Stimulated activated CD4-positive, alpha-beta T cell treated with anti-CD3 and anti-CD28 coated beads, Interleukin-2, amount 100 ng/mL, for 24 hours (primary cell): ENCODE results near the gene FURIN.
"Not testable (repeated sequence)": the region's sequence is repeated elsewhere in the genome, so short reads cannot be mapped to it uniquely, and the experiment has no call there.

Experiments used
- DNase-seq, 2 donors: peaks; one replicate each; pipeline ENCODE4 v3.0.0-alpha.2; 2020

The FURIN gene

DNA sequence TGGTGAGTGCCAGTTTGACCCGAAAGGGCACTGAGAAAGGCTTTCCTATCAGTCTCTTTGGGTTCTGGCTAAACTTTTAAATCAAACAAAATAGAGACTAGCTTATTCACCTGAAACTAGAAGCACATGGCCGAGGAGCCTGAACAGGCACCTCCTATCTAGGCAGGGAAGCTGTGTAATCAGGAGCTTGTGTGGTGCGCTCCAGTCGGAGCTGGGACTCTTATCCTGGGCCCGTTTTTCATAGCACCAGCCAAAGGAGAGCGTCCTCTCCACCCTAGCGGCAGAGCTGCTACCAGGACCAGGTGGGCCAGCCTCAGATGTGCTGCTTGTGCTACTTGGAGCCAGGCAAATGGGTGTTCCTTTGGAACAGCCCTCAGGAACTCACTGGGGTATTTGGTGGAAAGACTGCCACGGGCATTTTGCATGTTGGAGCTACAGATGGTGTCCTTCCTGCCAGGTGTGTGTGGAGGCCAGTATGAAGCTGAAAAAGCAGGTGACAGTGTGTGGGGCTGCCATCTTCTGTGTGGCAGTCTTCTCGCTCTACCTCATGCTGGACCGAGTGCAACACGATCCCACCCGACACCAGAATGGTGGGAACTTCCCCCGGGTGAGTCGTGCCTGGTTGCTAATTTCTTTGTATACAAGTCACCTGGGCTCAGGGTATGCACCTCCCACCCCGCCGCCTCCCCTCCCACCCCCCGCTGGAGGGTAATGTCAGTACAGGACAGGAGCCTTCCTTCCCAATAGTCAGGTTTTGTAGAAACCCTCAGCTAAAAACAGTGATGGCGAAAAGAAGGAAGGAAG lies 35.5 kb downstream of the FURIN start:
- DNase-seq = peak in 1 of 2 donors; percentile 19

DNA sequence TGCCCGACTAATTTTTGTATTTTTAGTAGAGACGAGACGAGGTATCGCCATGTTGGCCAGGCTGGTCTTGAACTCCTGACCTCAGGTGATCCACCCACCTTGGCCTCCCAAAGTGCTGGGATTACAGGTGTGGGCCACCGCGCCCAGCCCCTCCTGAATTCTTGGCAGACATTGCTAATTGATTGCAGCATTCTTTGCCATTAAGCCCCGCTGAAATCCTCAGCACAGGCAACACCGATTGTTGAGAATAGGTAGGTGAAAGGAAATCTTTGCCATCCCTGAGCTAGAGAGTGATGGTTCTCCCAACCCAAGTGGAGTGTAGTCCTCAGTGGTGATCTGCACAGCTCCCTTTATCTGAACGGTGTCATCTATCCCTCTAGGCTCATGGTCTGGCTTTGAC lies 36.4 kb downstream of the FURIN start:
- DNase-seq = no peak

DNA sequence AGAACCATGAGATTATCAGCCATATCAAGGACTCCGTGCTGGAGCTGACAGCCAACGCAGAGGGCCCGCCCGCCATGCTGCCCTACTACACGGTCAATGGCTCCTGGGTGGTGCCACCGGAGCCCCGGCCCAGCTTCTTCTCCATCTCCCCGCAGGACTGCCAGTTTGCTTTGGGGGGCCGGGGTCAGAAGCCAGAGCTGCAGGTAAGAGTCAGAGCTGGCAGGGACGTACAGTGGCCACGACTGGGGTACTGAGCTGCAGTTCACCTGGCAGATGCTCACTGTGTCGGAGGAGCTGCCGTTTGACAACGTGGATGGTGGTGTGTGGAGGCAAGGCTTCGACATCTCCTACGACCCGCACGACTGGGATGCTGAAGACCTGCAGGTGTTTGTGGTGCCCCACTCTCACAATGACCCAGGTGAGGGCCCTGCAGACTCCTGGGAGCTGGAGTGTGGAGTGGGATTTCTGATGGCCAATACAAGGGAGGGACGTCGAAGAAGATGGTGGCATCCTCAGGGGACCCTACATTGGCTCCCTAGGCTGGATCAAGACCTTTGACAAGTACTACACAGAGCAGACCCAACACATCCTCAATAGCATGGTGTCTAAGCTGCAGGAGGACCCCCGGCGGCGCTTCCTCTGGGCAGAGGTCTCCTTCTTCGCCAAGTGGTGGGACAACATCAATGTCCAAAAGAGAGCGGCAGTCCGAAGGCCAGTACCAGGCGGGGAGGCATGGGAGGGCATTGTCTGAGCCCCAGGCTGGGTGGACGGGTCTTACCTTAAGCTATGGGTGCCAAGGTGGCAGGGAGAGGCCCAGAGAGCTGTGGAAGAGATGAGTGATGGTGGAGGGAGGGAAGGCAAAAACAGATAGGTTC lies 37.2 kb downstream of the FURIN start:
- DNase-seq = no peak

DNA sequence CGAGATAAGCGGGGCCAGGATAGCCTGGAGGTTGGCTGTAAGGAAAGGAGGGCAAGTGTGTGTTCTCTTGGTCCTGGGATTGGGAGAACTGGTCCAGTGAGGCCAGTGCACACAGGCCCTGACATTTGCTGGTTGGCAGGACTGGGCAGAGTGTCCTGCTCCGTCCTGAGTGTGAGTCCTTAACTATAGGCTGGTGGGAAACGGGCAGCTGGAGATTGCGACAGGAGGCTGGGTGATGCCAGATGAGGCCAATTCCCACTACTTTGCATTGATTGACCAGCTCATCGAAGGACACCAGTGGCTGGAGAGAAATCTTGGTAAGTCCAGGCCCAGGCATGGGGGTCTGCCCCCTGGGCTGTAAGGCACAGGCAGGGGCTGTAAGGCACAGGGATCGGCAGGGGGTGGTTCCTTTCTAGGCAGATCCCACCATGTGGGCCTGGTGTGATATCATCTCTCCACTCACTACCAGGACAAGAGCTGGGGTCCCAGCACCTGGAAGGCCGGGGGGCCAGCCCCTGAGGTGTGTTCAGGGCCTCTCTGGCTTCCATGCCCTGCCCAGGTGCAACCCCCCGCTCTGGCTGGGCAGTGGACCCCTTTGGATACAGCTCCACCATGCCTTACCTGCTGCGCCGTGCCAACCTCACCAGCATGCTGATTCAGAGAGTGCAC lies 37.9 kb downstream of the FURIN start:
- no peak for DNase-seq

DNA sequence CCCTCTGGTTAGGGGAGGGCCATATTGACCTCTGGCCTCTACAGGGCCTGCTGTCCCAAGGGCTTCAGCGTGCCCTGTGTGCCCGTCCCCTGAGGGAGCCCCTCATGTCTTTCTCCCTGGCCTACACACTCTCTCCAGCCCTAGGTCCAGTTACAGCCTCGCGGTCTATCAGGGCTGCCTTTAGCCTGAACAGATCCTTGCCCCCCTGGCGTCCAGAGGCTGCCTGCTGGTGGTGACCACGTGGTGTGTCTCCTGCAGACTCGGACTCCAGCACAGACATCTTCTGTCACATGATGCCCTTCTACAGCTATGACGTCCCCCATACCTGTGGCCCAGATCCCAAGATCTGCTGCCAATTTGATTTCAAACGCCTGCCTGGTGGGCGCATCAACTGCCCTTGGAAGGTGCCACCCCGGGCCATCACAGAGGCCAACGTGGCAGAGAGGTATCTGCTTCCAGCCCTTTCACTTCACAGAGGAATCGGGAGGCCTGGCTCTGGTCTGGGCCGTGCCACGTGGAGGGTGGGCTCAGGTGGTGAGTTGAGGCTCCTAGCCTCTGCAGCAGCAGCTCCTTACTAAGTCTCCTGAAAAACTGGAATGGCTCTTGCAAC lies 38.8 kb downstream of the FURIN start:
- no peak for DNase-seq

DNA sequence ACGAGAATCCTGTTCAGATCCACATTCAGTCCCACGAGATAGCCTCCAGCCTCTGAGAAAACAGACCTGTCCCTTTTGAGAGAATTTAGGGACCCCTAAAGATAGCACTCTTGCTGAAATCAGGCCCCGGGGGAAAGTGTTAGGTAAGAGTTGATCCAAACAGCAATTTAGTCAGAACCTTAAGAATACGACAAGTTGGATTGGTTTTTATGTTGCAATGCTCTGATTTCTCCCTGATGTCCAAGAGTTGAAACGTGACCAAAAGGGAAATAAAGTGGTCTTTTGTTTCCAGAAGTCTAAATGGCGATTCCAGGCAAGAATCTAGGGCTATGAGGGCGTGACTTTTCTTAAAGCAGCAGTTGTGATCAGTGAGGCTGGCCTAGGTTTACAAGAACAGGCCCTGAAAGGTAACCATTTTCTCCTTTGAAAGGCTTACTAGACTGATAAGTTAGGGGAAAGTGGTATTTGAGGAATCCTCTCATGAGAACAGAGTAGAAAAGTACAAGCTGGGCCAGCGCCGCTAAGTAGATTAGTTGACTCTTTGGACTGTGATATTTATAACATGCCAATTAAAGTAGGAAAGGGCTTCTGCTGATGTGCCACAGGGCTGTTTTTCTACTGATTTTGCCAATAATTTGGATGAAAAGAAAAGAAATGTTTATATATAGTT lies 39.6 kb downstream of the FURIN start:
- DNase-seq = no peak

DNA sequence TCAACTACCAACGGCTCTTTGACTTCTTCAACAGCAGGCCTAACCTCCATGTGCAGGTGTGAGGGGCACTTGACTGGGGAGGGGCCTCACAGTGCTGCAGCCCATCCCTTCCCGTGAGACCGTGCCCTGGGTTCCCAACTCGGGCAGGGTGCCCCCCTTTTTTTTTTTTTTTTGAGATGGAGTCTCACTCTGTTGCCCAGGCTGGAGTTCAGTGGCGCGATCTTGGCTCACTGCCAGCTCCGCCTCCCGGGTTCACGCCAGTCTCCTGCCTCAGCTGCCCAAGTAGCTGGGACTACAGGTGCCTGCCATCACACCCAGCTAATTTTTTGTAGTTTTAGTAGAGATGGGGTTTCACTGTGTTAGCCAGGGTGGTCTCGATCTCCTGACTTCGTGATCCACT lies 41.1 kb downstream of the FURIN start:
- DNase-seq = not testable (repeated sequence)

DNA sequence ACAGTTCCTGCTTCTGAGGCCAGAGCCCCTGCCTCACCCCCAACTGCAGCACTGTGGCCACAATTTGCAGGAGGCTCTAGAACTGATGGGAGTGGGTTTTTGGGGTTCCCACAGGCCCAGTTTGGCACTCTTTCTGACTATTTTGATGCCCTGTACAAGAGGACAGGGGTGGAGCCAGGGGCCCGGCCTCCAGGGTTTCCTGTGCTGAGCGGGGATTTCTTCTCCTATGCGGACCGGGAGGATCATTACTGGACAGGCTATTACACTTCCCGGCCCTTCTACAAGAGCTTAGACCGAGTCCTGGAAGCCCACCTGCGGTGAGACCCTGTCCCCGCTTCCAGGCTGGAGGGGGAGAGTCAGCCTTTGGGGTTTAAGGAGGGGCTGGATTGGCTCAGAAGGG lies 41.6 kb downstream of the FURIN start:
- DNase-seq = no peak

DNA sequence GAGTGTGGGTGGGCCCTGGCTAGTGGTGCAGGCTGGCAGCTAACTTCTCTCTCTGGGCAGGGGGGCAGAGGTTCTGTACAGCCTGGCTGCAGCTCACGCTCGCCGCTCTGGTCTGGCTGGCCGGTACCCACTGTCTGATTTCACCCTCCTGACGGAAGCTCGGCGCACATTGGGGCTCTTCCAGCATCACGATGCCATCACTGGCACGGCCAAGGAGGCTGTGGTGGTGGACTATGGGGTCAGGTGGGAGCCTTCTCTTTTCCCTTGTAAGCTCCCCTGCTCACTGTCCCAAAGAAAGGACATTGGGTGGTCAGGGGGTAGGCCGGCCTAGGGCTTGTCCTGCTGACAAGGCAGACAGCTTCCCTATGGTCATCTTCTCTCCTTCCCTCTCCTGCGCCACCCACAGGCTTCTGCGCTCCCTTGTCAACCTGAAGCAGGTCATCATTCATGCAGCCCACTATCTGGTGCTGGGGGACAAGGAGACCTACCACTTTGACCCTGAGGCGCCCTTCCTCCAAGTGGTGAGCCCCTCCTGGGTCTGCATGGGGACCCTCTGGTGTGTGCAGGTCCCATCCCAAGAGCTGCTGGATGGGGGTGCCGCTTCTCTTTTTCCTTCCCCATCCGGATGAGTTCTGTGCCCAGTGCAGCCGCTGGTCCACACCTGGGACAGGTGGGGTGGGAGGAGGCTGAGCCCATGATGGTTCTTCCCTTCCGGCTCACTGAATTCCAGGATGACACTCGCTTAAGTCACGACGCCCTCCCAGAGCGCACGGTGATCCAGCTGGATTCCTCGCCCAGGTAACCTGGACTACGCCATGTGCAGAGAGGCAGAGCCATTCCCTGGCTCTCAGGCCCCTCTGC lies 42.3 kb downstream of the FURIN start:
- DNase-seq = no peak

DNA sequence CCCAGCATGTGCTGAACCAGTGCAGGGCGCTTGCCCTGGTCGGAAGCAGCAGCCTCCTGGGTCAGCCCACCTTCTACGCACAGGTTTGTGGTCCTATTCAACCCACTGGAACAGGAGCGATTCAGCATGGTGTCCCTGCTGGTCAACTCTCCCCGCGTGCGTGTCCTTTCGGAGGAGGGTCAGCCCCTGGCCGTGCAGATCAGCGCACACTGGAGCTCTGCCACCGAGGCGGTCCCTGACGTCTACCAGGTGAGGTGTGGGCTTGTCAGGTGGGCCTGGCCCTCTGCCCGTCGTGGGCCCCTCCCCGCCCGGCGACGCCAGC lies 42.9 kb downstream of the FURIN start:
- no peak for DNase-seq

DNA sequence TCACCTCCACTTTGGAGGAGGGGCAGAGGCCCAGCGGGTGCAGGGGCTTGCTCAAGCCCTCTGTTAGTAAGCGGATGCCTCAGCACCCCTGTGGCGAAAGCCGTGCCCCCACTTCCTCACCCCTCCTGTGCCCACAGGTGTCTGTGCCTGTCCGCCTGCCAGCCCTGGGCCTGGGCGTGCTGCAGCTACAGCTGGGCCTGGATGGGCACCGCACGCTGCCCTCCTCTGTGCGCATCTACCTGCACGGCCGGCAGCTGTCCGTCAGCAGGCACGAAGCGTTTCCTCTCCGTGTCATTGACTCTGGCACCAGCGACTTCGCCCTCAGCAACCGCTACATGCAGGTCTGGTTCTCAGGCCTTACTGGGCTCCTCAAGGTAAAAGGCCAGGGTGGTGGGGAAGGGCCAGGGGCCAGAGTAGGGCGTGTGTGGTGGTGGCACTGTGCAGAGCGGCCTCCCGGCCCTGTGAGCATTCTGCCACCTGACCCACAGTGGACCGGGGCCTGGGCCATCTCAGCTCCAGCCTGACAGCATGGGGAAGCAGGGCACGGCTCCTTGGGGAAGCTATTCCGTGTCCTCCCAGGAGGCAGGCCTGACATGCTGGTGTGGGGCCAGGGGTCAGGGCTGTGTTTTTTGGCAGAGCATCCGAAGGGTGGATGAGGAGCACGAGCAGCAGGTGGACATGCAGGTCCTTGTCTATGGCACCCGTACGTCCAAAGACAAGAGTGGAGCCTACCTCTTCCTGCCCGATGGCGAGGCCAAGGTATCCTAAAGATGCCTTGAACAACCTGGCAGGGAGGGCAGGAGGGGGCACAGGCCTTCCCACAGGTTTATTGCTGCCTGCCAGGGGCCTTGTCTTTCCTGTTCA lies 43.8 kb downstream of the FURIN start:
- DNase-seq = no peak

DNA sequence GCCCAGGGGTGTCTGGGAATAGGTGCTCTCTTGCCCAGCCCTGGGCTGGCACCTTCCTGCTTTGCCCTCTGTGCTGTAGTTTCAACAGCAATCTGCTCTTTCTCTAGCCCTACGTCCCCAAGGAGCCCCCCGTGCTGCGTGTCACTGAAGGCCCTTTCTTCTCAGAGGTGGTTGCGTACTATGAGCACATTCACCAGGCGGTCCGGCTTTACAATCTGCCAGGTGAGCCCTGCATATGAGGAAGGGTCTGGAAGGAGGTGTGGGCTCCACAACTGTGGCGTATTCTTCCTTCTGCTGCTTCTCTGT lies 44.3 kb downstream of the FURIN start:
- DNase-seq = no peak

DNA sequence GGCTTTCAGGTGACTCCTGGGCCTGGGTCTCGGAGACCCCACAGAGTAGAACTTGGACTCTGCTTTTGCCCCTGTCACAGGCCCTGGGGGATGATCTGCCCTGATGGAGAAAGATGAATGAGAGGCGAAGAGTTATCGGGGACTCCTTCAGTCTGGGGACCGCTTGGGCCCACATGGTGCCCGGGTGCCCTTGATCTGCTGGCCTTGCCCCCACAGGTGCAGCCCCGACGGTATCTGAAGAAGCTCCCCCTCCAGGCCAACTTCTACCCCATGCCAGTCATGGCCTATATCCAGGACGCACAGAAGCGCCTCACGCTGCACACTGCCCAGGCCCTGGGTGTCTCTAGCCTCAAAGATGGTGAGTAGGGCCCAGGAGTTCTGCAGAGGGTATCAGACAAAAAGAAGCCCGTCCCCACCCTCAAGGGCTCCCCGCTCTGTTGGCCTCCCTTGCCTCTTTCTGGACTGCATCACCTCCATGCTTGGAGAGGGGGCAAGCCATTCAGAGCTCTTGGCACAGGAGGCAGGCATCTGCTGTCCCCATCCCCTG lies 45.1 kb downstream of the FURIN start:
- no peak for DNase-seq

DNA sequence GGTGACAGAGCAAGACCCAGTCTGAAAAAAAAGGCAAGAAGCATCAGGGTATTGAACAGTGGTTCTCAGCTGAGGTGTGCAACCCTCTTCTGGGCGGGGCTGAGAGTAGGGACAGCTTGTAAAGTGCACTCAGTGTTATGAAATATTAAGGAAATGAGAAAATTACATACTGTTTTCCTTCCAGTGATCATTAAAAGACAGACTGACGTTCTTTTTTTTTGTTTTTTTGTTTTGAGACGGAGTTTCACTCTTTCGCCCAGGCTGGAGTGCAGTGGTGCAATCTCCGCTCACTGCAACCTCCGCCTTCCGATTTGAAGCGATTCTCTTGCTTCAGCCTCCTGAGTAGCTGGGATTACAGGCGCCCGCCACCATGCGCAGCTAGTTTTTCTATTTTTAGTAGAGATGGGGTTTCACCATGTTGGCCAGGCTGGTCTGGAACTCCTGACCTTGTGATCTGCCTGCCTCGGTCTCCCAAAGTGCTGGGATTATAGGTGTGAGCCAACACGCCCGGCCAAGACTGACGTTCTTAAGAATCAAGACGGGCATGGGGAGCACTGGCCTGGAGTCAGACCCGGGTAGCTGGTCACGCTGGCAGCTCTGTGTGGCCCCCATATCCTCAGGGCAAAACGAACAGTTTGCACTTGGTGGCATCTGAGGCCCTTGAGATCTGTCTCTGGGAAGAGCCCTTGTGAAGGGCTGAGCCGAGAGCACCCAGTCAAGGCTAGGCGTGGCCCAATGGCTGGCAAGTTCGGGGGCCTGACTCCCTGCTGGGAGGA lies 46.1 kb downstream of the FURIN start:
- no peak for DNase-seq

DNA sequence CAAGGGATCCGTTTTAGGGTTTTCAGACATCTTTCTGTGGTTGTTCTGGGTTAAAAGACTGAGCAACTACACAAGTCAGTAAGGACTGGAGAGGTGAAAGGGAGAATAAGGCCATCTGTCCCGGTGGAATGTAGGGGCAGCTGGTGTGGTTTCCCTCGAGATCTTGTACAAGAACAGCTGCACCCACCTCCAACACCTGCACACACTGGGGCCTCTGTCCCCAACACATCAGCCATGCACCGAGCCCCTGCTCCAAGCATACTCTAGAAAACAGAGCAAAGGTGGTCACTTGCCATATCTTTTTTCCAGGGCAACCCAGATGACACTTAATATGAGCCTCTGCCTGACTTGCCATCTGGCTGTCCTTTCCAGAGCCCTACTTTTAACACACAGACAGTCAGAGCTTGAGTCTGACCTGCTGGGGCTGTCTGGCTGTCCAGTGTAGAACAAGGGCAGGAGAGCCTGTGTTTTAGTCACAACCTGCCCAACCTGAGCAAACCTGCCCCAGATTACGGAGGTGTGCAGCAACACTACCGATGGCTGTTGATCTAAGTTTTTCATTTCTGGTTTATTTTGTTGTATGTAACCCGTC lies 46.9 kb downstream of the FURIN start:
- no peak for DNase-seq

DNA sequence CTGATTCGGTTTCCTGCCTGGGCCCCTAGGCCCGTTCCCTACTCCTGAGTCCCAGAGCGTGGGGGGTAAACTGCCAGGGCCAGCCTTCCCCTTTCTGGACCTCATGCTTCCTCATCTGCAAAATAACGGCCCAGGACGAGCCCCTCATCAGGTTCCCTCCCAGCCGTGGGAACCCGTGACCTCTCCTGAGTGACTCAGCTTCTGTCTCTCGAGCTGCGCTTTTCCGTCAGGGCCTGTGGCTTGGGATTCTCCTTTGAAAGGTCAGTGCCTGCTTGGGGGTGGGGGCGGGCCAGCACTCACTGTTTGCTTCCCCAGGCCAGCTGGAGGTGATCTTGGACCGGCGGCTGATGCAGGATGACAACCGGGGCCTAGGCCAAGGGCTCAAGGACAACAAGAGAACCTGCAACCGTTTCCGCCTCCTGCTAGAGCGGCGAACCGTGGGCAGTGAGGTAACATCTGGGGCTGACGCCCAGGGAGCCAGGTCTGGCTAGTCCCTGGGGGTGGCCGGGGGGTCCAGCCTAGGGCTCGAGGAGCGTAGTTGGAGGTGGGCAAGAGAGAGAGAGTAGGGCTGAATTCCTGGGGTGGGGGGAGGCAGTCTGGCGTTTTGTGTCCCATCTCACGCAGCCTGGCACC lies 47.5 kb downstream of the FURIN start:
- no peak for DNase-seq

DNA sequence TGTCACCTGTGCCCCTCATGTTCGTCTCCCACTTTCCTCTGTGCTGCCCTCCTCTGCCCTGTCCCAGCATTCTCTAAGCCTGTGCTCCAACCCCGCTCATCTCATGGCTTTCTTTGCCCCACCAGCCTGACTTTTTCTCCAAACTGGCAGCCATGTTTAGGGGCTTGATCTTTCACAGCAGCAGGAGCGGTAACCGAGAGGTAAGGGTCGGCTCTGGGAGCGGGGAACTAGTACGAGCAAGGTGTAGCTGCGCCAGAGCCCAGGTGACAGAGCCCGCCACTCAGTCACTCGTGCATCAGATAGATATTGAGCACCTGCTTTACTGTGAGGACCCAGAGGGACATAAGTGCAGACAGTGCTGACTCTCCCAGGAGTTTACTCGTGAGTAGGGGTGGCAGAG lies 48.1 kb downstream of the FURIN start:
- no peak for DNase-seq

DNA sequence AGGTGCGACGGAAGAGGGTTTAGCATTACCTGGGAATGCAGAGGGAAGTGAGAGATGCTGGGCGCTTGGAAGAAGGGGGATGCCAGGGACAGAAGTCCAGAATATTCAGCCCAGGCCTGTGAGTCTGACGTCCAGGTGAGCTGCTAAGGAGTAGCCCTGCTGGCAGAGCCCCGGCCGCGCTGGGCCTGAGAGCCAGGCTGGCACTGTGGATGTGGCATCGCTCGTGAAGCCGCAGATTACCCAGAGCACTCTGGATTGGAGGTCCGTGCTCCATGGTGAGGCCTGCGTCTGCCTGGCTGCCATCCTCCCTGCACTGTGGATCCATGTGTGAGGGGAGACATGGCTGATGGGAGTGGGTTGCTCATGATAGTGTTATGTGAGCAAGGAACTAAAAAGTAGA lies 49.2 kb downstream of the FURIN start:
- no peak for DNase-seq
